Activated CD8-positive, alpha-beta T cell treated with anti-CD3 and anti-CD28 coated beads for 36 hours (primary cell): Measurements from ENCODE around the gene BCL2. TPM values are rescaled to one million over a fixed set of nuclear protein-coding genes. Genes with fewer than 3 reads are reported as not detected.
A peak's percentile ranks its signal among the peaks of the same experiment; 100 is the strongest.

Experiments
- ATAC-seq: fragments of 200-7000 bp; cut with Tn5 transposase; one replicate; pipeline ENCODE4 v1.10.0; 2021; ENCODE audit warnings: mild to moderate bottlenecking, moderate library complexity
- CTCF ChIA-PET: fragments of 350-600 bp; sonication (Branson Sonifier 250); formaldehyde crosslinking; loops from one replicate; lab custom pipeline; 2021; ENCODE audit warnings: antibody characterized with exemption; lab: Charles Lee
- POLR2A ChIA-PET: fragments of 350-600 bp; sonication (Branson Sonifier 250); formaldehyde crosslinking; loops from one replicate; lab custom pipeline; 2021; ENCODE audit warnings: antibody characterized with exemption; lab: Charles Lee
- DNase-seq: peaks from one replicate; pipeline ENCODE4 v3.0.0-alpha.2; 2020
- H3K27ac Mint-ChIP-seq: one replicate; pipeline ENCODE4 v1.8.0; 2021; ENCODE audit warnings: mild to moderate bottlenecking, mixed read lengths
- H3K27me3 Mint-ChIP-seq: one replicate; pipeline ENCODE4 v1.8.0; 2021; ENCODE audit warnings: mixed read lengths
- H3K36me3 Mint-ChIP-seq: one replicate; pipeline ENCODE4 v1.8.0; 2021; ENCODE audit warnings: low read depth, mixed read lengths
- H3K4me1 Mint-ChIP-seq: one replicate; pipeline ENCODE4 v1.8.0; 2021; ENCODE audit warnings: low read depth, mixed read lengths
- H3K4me3 Mint-ChIP-seq: one replicate; pipeline ENCODE4 v1.8.0; 2021; ENCODE audit warnings: mild to moderate bottlenecking, moderate library complexity, mixed read lengths
- H3K9me3 Mint-ChIP-seq: one replicate; pipeline ENCODE4 v1.8.0; 2021; ENCODE audit warnings: mixed read lengths
- intact Hi-C: fragments of 100-400 bp; cut with micrococcal nuclease; formaldehyde crosslinking; loops from one replicate; pipeline ENCODE4 v1.10.0; 2022
- total RNA-seq, 2 experiments: library from RNA; stranded (reverse); gene quantifications; one replicate each; pipeline ENCODE4 v1.2.3, GENCODE V29; 2021
- TF ChIP-seq, protein P1 (sequence below): fragments of 200-600 bp; IDR thresholded peaks from one replicate; pipeline ENCODE4 v1.8.0; 2022; ENCODE audit warnings: antibody characterized with exemption, mild to moderate bottlenecking

Gene BCL2
- total RNA-seq, 2 experiments from 2014 or later, result 104 to 107 TPM

DNA sequence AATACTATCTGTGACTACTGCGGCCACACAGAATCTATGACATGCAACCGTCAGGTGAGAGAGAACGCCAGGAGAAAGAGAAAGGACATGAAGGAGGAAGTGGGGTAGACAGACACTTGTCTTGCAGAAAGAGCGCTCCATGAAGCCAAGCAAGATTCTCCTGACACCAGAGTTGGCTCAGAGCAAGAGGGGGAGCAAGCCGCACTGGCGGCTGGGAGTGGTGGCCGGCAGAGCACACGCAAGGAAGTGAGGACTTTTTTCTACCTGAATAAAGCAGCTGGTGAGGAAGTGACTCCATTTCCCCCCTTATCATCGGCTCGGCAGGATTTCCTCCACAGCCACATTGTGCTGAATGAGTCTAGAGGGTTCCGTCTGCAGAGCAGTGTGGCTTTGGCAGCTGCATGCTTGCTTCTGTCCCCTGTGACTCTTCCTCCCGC is 181.6 kb downstream of the BCL2 start:
- H3K9me3 Mint-ChIP-seq, result peaks cover 7% of the 10 kb centered on the region
- H3K36me3 Mint-ChIP-seq, result peaks cover 56% of the 10 kb centered on the region
- TF ChIP-seq, protein P1, sequence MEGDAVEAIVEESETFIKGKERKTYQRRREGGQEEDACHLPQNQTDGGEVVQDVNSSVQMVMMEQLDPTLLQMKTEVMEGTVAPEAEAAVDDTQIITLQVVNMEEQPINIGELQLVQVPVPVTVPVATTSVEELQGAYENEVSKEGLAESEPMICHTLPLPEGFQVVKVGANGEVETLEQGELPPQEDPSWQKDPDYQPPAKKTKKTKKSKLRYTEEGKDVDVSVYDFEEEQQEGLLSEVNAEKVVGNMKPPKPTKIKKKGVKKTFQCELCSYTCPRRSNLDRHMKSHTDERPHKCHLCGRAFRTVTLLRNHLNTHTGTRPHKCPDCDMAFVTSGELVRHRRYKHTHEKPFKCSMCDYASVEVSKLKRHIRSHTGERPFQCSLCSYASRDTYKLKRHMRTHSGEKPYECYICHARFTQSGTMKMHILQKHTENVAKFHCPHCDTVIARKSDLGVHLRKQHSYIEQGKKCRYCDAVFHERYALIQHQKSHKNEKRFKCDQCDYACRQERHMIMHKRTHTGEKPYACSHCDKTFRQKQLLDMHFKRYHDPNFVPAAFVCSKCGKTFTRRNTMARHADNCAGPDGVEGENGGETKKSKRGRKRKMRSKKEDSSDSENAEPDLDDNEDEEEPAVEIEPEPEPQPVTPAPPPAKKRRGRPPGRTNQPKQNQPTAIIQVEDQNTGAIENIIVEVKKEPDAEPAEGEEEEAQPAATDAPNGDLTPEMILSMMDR, result no peak
- peaks cover 61% of the 10 kb centered on the region for H3K4me1 Mint-ChIP-seq
- ChIA-PET CTCF (interaction anchor here (0.9 to 2.2 kb wide), 5 partner anchors 10 to 180 kb away, joined by 3 to 9 read pairs (median 3); no protein-coding TSS in a partner anchor), POLR2A (interaction anchor here (0.7 to 9.6 kb wide), 6 partner anchors 18 to 228 kb away, joined by 3 to 59 read pairs (median 6); partner anchors contain the start of gene BCL2)
- DNase-seq (peak; percentile 65), ATAC-seq (peak; percentile 84)
- intact Hi-C loops, result loop anchor here (2.0 kb wide), 1 partner anchor 17 kb away; no protein-coding TSS in a partner anchor
- no peaks in the 10 kb centered on the region for H3K27me3 Mint-ChIP-seq
- H3K4me3 Mint-ChIP-seq, result peak overlapping the region; percentile 75
- H3K27ac Mint-ChIP-seq, result peak overlapping the region; percentile 88

GRCh38 chr18:63135101-63135500 is 184.5 kb downstream of the BCL2 start:
- Mint-ChIP-seq H3K27me3 (no peaks in the 10 kb centered on the region), H3K36me3 (peaks cover 34% of the 10 kb centered on the region), H3K9me3 (peaks cover 3% of the 10 kb centered on the region), H3K4me3 (no peak overlapping the region), H3K4me1 (peaks cover 67% of the 10 kb centered on the region), H3K27ac (peak overlapping the region; percentile 30)
- no peak for ATAC-seq
- ChIA-PET CTCF (interaction anchor here (0.8 to 3.2 kb wide), 10 partner anchors 11 to 205 kb away, joined by 3 to 16 read pairs (median 4); no protein-coding TSS in a partner anchor), POLR2A (interaction anchor here (0.7 to 2.0 kb wide), 6 partner anchors 20 to 185 kb away, joined by 3 to 5 read pairs (median 4); partner anchors contain the start of gene BCL2)
- no peak for DNase-seq
- intact Hi-C loops, result no loop called here
- TF ChIP-seq, protein P1, result no peak

GRCh38 chr18:63132819-63133200 is 186.8 kb downstream of the BCL2 start:
- TF ChIP-seq, protein P1, result no peak
- Mint-ChIP-seq H3K27ac (no peak overlapping the region), H3K4me3 (no peak overlapping the region), H3K36me3 (peaks cover 27% of the 10 kb centered on the region), H3K4me1 (peaks cover 49% of the 10 kb centered on the region), H3K27me3 (no peaks in the 10 kb centered on the region), H3K9me3 (peaks cover 3% of the 10 kb centered on the region)
- DNase-seq, result no peak
- intact Hi-C loops, result no loop called here
- no peak for ATAC-seq
- POLR2A ChIA-PET, result interaction anchor here (0.7 to 2.3 kb wide), 9 partner anchors 9 to 185 kb away, joined by 3 to 9 read pairs (median 4); no protein-coding TSS in a partner anchor
- CTCF ChIA-PET, result interaction anchor here (0.8 to 4.4 kb wide), 18 partner anchors 10 to 306 kb away, joined by 3 to 36 read pairs (median 10); partner anchors contain the start of gene BCL2

- POLR2A ChIA-PET, result interaction anchor here (0.6 to 2.3 kb wide), 11 partner anchors 9 to 186 kb away, joined by 3 to 9 read pairs (median 3); no protein-coding TSS in a partner anchor
- TF ChIP-seq, protein P1, result no peak
- H3K9me3 Mint-ChIP-seq, result peaks cover 3% of the 10 kb centered on the region
- ATAC-seq, result no peak
- DNase-seq, result no peak
- CTCF ChIA-PET, result interaction anchor here (0.7 to 4.4 kb wide), 30 partner anchors 9 to 307 kb away, joined by 3 to 36 read pairs (median 5); partner anchors contain the start of gene BCL2
- no peak overlapping the region for H3K4me3 Mint-ChIP-seq
- H3K27me3 Mint-ChIP-seq, result no peaks in the 10 kb centered on the region
- peaks cover 45% of the 10 kb centered on the region for H3K4me1 Mint-ChIP-seq
- peaks cover 31% of the 10 kb centered on the region for H3K36me3 Mint-ChIP-seq
- intact Hi-C loops, result loop anchor here (2.0 kb wide), 1 partner anchor 185 kb away; no protein-coding TSS in a partner anchor
- peak overlapping the region; percentile 79 for H3K27ac Mint-ChIP-seq
These were observed 187.4 kb downstream of the BCL2 start for GRCh38 chr18:63131959-63132818.
